Lung (tissue), 12 donors: ENCODE measurements around the gene FGF12. TPM values are rescaled to one million over a fixed set of nuclear protein-coding genes. Genes with fewer than 3 reads are reported as not detected.

ENCODE experiments used
- ATAC-seq: fragments of 200-7000 bp; cut with Tn5 transposase; one replicate; pipeline ENCODE4 v1.9.1; 2020; ENCODE audit warnings: moderate number of reproducible peaks; ENCODE audit not compliant: insufficient read depth, low FRiP score
- DNase-seq, 3 donors: peaks; one replicate each; pipeline ENCODE4 v3.0.0-alpha.2; 2013 to 2017
- H3K27ac ChIP-seq, 2 donors: one replicate each; pipeline ENCODE4 v1.5.1; 2013; ENCODE audit warnings: mild to moderate bottlenecking in 2 of 2, moderate library complexity in 2 of 2, control low read depth in 1 of 2, inconsistent platforms in 1 of 2, low read depth in 1 of 2, low read length in 1 of 2
- H3K27me3 ChIP-seq, 3 donors: one replicate each; pipeline ENCODE4 v1.5.1; 2013; ENCODE audit warnings: low read length in 2 of 3; ENCODE audit not compliant: control insufficient read depth in 3 of 3, insufficient read depth in 3 of 3
- H3K36me3 ChIP-seq, 4 donors: one replicate each; pipeline ENCODE4 v1.5.1; 2013; ENCODE audit warnings: low read length in 4 of 4, mild to moderate bottlenecking in 1 of 4, moderate library complexity in 1 of 4; ENCODE audit not compliant: control insufficient read depth in 4 of 4, insufficient read depth in 4 of 4
- H3K4me1 ChIP-seq, 5 donors: one replicate each; pipeline ENCODE4 v1.5.1; 2013; ENCODE audit warnings: low read length in 5 of 5, mild to moderate bottlenecking in 2 of 5, moderate library complexity in 1 of 5; ENCODE audit not compliant: control insufficient read depth in 5 of 5, insufficient read depth in 5 of 5
- H3K4me3 ChIP-seq: one replicate; pipeline ENCODE4 v1.5.1; 2013; ENCODE audit warnings: mild to moderate bottlenecking, control low read depth, moderate library complexity
- H3K9ac ChIP-seq, 2 donors: one replicate each; pipeline ENCODE4 v1.5.1; 2013; ENCODE audit warnings: low read length in 2 of 2, control low read depth in 1 of 2; ENCODE audit not compliant: insufficient read depth in 1 of 2
- H3K9me3 ChIP-seq, 4 donors: one replicate each; pipeline ENCODE4 v1.5.1; 2013; ENCODE audit warnings: low read length in 3 of 4, mild to moderate bottlenecking in 1 of 4, moderate library complexity in 1 of 4; ENCODE audit not compliant: control insufficient read depth in 4 of 4, insufficient read depth in 3 of 4
- CTCF ChIP-seq: IDR thresholded peaks from 2 replicates; pipeline ENCODE4 v1.5.1; 2012; ENCODE audit warnings: mild to moderate bottlenecking; ENCODE audit errors: control extremely low read depth, extremely low read depth
- WGBS, 2 donors: extraction: QIAGEN DNeasy Blood & Tissue Kit; methylation state at CpG; one replicate each; pipeline ENCODE4 v1.1.7; 2013; 5-methylcytosine and 5-hydroxymethylcytosine counted together
- polyA plus RNA-seq, 2 donors: library from polyadenylated mRNA; stranded (reverse); fragments of 200-250 nt; gene quantifications; one replicate each; pipeline ENCODE4 v1.2.1, GENCODE V29; 2013
- total RNA-seq, 2 donors: library from RNA; depleted of rRNA in 1 of 2; stranded (reverse); fragments of >200 nt in 1 of 2; gene quantifications; one replicate each; pipeline ENCODE4 v1.2.1, GENCODE V29; 2014 to 2021
- donor health status: control.
- donor health status: control.
- donor health status: Bipolar disorder and iron deficiency.
- donor health status: healthy.
- donor health status: DM: yes; HTN: yes; CAD: no.

The FGF12 gene
- total and polyA plus RNA-seq, 4 donors: 0.23 to 6.0 (median 1.7) TPM

- Histone ChIP-seq H3K36me3 (no peaks in the 10 kb centered on the region), H3K9me3 (no peaks in the 10 kb centered on the region), H3K4me1 (peaks cover 0 to 4% (median 0%) of the 10 kb centered on the region in 5 donors), H3K9ac (no peak overlapping the region), H3K27ac (no peak overlapping the region), H3K27me3 (no peaks in the 10 kb centered on the region), H3K4me3 (no peak overlapping the region)
- no peak for TF ChIP-seq CTCF
- WGBS, 2 donors: 70 to 75% methylated on average over 2 of the region's 2 CpGs
- ATAC-seq (no peak), DNase-seq (no peak)
Observed at GRCh38 chr3:192212335-192212734, 515.0 kb downstream of the FGF12 start.

- Histone ChIP-seq H3K9ac (no peak overlapping the region), H3K27ac (no peak overlapping the region), H3K9me3 (no peaks in the 10 kb centered on the region), H3K4me1 (peaks cover 0 to 6% (median 0%) of the 10 kb centered on the region in 5 donors), H3K36me3 (no peaks in the 10 kb centered on the region), H3K27me3 (no peaks in the 10 kb centered on the region), H3K4me3 (no peak overlapping the region)
- ATAC-seq (no peak), DNase-seq (peak in 2 of 3 donors; percentile 12 to 21)
- WGBS, 2 donors: 24 to 66% methylated on average over 2 of the region's 2 CpGs
- TF ChIP-seq CTCF: no peak
Observed at GRCh38 chr3:192207651-192208050, 519.7 kb downstream of the FGF12 start.

- TF ChIP-seq CTCF: no peak
- H3K27ac ChIP-seq: no peak overlapping the region
- H3K9me3 ChIP-seq: no peaks in the 10 kb centered on the region
- ATAC-seq: no peak
- H3K9ac ChIP-seq: no peak overlapping the region
- peaks cover 0 to 8% (median 0%) of the 10 kb centered on the region in 5 donors for H3K4me1 ChIP-seq
- DNase-seq: no peak
- no peaks in the 10 kb centered on the region for H3K36me3 ChIP-seq
- 67 to 86% methylated on average over 3 of the region's 3 CpGs for WGBS, 2 donors
- H3K4me3 ChIP-seq: no peak overlapping the region
- H3K27me3 ChIP-seq: no peaks in the 10 kb centered on the region
Observed at GRCh38 chr3:192207239-192207638, 520.1 kb downstream of the FGF12 start.

- Histone ChIP-seq H3K4me3 (no peak overlapping the region), H3K27me3 (no peaks in the 10 kb centered on the region), H3K9ac (no peak overlapping the region), H3K4me1 (no peaks in the 10 kb centered on the region), H3K27ac (no peak overlapping the region), H3K36me3 (no peaks in the 10 kb centered on the region), H3K9me3 (no peaks in the 10 kb centered on the region)
- DNase-seq (no peak), ATAC-seq (no peak)
- no peak for TF ChIP-seq CTCF
Observed at GRCh38 chr3:192194085-192194484, 533.3 kb downstream of the FGF12 start.
